CD4-positive, alpha-beta T cell (primary cell): ENCODE results near the gene ELMO1. TPM values are rescaled to one million over a fixed set of nuclear protein-coding genes. Genes with fewer than 3 reads are reported as not detected.
A peak's percentile ranks its signal among the peaks of the same experiment; 100 is the strongest.

Experiments
- ATAC-seq: fragments of 200-7000 bp; cut with Tn5 transposase; one replicate; pipeline ENCODE4 v1.10.0; 2022; ENCODE audit warnings: mild to moderate bottlenecking; ENCODE audit not compliant: poor library complexity
- CTCF ChIA-PET: fragments of 350-600 bp; sonication (Branson Sonifier 250); formaldehyde crosslinking; loops from one replicate; lab custom pipeline; 2021; ENCODE audit warnings: antibody characterized with exemption, inconsistent platforms; lab: Charles Lee
- POLR2A ChIA-PET: fragments of 350-600 bp; sonication (Branson Sonifier 250); formaldehyde crosslinking; loops from one replicate; lab custom pipeline; 2021; ENCODE audit warnings: antibody characterized with exemption, inconsistent platforms; lab: Charles Lee
- DNase-seq, 14 experiments: peaks; one replicate each; pipeline ENCODE4 v3.0.0-alpha.2; 2013 to 2020; ENCODE audit warnings: mixed read lengths in 2 of 14
- H3K27ac ChIP-seq, 2 donors: one replicate each; pipeline versions ENCODE4 v1.5.1 to v1.7.0; 2013; ENCODE audit warnings: low read length in 2 of 2, low read depth in 1 of 2, mild to moderate bottlenecking in 1 of 2
- H3K27me3 ChIP-seq, 2 experiments: 1 replicate in 1 of 2; 2 replicates in 1 of 2; pipeline versions ENCODE4 v1.6.1 to v1.7.0; 2013; ENCODE audit warnings: low read length in 2 of 2, control low read depth in 1 of 2, mild to moderate bottlenecking in 1 of 2, moderate library complexity in 1 of 2; ENCODE audit not compliant: insufficient read depth in 2 of 2, control insufficient read depth in 1 of 2
- H3K36me3 ChIP-seq: one replicate; pipeline ENCODE4 v1.6.1; 2013; ENCODE audit warnings: low read length, control low read depth; ENCODE audit not compliant: insufficient read depth
- H3K4me1 ChIP-seq: one replicate; pipeline ENCODE4 v1.6.1; 2013; ENCODE audit warnings: low read length, control low read depth; ENCODE audit not compliant: insufficient read depth
- H3K4me3 ChIP-seq: one replicate; pipeline ENCODE4 v1.5.1; 2013; ENCODE audit warnings: mild to moderate bottlenecking, low read length, moderate library complexity
- H3K9me3 ChIP-seq, 2 experiments: 1 replicate in 1 of 2; 2 replicates in 1 of 2; pipeline versions ENCODE4 v1.6.1 to v1.7.0; 2013; ENCODE audit warnings: low read length in 2 of 2, mild to moderate bottlenecking in 2 of 2, control low read depth in 1 of 2, moderate library complexity in 1 of 2; ENCODE audit not compliant: control insufficient read depth in 1 of 2, insufficient read depth in 1 of 2
- H3K27ac Mint-ChIP-seq: one replicate; pipeline ENCODE4 v1.8.0; 2020; ENCODE audit warnings: mixed read lengths
- H3K27me3 Mint-ChIP-seq: one replicate; pipeline ENCODE4 v1.8.0; 2021; ENCODE audit warnings: mixed read lengths
- H3K36me3 Mint-ChIP-seq: one replicate; pipeline ENCODE4 v1.8.0; 2021; ENCODE audit warnings: low read depth, mixed read lengths
- H3K4me1 Mint-ChIP-seq: one replicate; pipeline ENCODE4 v1.8.0; 2021; ENCODE audit warnings: low read depth, mixed read lengths
- H3K4me3 Mint-ChIP-seq: one replicate; pipeline ENCODE4 v1.8.0; 2020; ENCODE audit warnings: mild to moderate bottlenecking, mixed read lengths
- H3K9me3 Mint-ChIP-seq: one replicate; pipeline ENCODE4 v1.8.0; 2020; ENCODE audit warnings: mixed read lengths
- CTCF ChIP-seq: fragments of 200-600 bp; IDR thresholded peaks from one replicate; pipeline ENCODE4 v1.8.0; 2022; ENCODE audit warnings: antibody characterized with exemption, mild to moderate bottlenecking
- intact Hi-C, 2 experiments: fragments of 100-400 bp; cut with DNase I in 1 of 2; cut with micrococcal nuclease in 1 of 2; formaldehyde crosslinking; loops; one replicate each; pipeline versions ENCODE4 v1.15.1 to v1.9.0; 2023 to 2025; cut with DNase I, micrococcal nuclease
- total RNA-seq, 174 experiments: library from RNA in 2 of 174; stranded (reverse) in 2 of 174; gene quantifications; one replicate each; pipeline ENCODE4 v1.2.3 and lab custom pipeline; 2021 to 2026

The ELMO1 gene
- total RNA-seq, 2 experiments from 2014 or later: 117 to 120 TPM

GRCh38 chr7:37434529-37434928 lies 14.1 kb downstream of the ELMO1 start:
- Histone ChIP-seq H3K27me3 (no peaks in the 10 kb centered on the region), H3K9me3 (no peaks in the 10 kb centered on the region), H3K27ac (no peak overlapping the region), H3K4me1 (peaks cover 39% of the 10 kb centered on the region), H3K4me3 (no peak overlapping the region), H3K36me3 (no peaks in the 10 kb centered on the region)
- no peak for DNase-seq
- Mint-ChIP-seq H3K27ac (peak overlapping the region; percentile 22), H3K36me3 (peaks cover 15% of the 10 kb centered on the region), H3K27me3 (no peaks in the 10 kb centered on the region), H3K9me3 (no peaks in the 10 kb centered on the region), H3K4me3 (peak overlapping the region; percentile 34), H3K4me1 (peaks cover 82% of the 10 kb centered on the region)
- TF ChIP-seq CTCF: no peak
- intact Hi-C loops: loop anchor here in 1 of 2 experiments (5.0 kb wide), 1 partner anchor 77 kb away; no protein-coding TSS in a partner anchor
- ATAC-seq: no peak
- POLR2A ChIA-PET: no interaction called here
- CTCF ChIA-PET: no interaction called here

- POLR2A ChIA-PET: no interaction called here
- Mint-ChIP-seq H3K36me3 (peaks cover 28% of the 10 kb centered on the region), H3K9me3 (no peaks in the 10 kb centered on the region), H3K27ac (peak overlapping the region; percentile 83), H3K27me3 (no peaks in the 10 kb centered on the region), H3K4me1 (peaks cover 84% of the 10 kb centered on the region), H3K4me3 (peak overlapping the region; percentile 74)
- Histone ChIP-seq H3K27ac (no peak overlapping the region), H3K27me3 (no peaks in the 10 kb centered on the region), H3K4me1 (peaks cover 33% of the 10 kb centered on the region), H3K9me3 (no peaks in the 10 kb centered on the region), H3K4me3 (no peak overlapping the region), H3K36me3 (peaks cover 11% of the 10 kb centered on the region)
- ATAC-seq (no peak), DNase-seq (peak in 1 of 14 experiments; percentile 22)
- TF ChIP-seq CTCF: no peak
- CTCF ChIA-PET: no interaction called here
- intact Hi-C loops: loop anchor here (2.0 to 5.0 kb wide), 3 partner anchors 14 to 76 kb away; no protein-coding TSS in a partner anchor
Observed at GRCh38 chr7:37433166-37433565, 15.5 kb downstream of the ELMO1 start.

- ChIA-PET POLR2A (interaction anchor here (0.9 to 1.6 kb wide), 2 partner anchors 15 to 21 kb away, joined by 3 to 6 read pairs; no protein-coding TSS in a partner anchor), CTCF (no interaction called here)
- peaks cover 85% of the 10 kb centered on the region for H3K4me1 Mint-ChIP-seq
- Histone ChIP-seq H3K9me3 (no peaks in the 10 kb centered on the region), H3K27me3 (no peaks in the 10 kb centered on the region), H3K27ac (no peak overlapping the region), H3K4me3 (no peak overlapping the region), H3K4me1 (peaks cover 33% of the 10 kb centered on the region), H3K36me3 (peaks cover 11% of the 10 kb centered on the region)
- ATAC-seq (peak; percentile 90), DNase-seq (peak in 6 of 14 experiments; percentile 16 to 56 (median 52))
- H3K9me3 Mint-ChIP-seq: no peaks in the 10 kb centered on the region
- H3K27me3 Mint-ChIP-seq: no peaks in the 10 kb centered on the region
- intact Hi-C loops: loop anchor here (1.0 to 5.0 kb wide), 4 partner anchors 9 to 75 kb away; no protein-coding TSS in a partner anchor
- peaks cover 29% of the 10 kb centered on the region for H3K36me3 Mint-ChIP-seq
- no peak for TF ChIP-seq CTCF
- H3K27ac Mint-ChIP-seq: peak overlapping the region; percentile 83
- H3K4me3 Mint-ChIP-seq: peak overlapping the region; percentile 74
Observed at GRCh38 chr7:37432281-37432920, 16.3 kb downstream of the ELMO1 start.
